Kidney (tissue), 14 donors: ENCODE measurements around the gene UBE2J2. TPM values are rescaled to one million over a fixed set of nuclear protein-coding genes. Genes with fewer than 3 reads are reported as not detected.

Experiments used
- DNase-seq, 5 donors: peaks; one replicate each; pipeline ENCODE4 v3.0.0-alpha.2; 2013 to 2020
- FAIRE-seq: peaks from 2 replicates; lab custom pipeline; 2012; peaks lifted over from hg19 to GRCh38; lab: Jason Lieb, UNC
- H3K27ac ChIP-seq, 2 donors: one replicate each; pipeline ENCODE4 v1.7.0; 2013; ENCODE audit warnings: low read depth in 2 of 2, low read length in 2 of 2, inconsistent platforms in 1 of 2
- H3K27me3 ChIP-seq: one replicate; pipeline ENCODE4 v1.7.1; 2013; ENCODE audit warnings: low read length, inconsistent platforms; ENCODE audit not compliant: control insufficient read depth, insufficient read depth
- H3K36me3 ChIP-seq, 3 donors: one replicate each; pipeline versions ENCODE4 v1.7.0 to v1.7.1; 2013; ENCODE audit warnings: low read length in 3 of 3, control low read depth in 1 of 3, inconsistent platforms in 1 of 3; ENCODE audit not compliant: insufficient read depth in 3 of 3, control insufficient read depth in 2 of 3
- H3K4me1 ChIP-seq, 3 donors: one replicate each; pipeline versions ENCODE4 v1.7.0 to v1.7.1; 2013; ENCODE audit warnings: low read length in 3 of 3, inconsistent platforms in 1 of 3, low read depth in 1 of 3; ENCODE audit not compliant: control insufficient read depth in 2 of 3, insufficient read depth in 2 of 3
- H3K4me3 ChIP-seq, 3 donors: one replicate each; pipeline versions ENCODE4 v1.7.0 to v1.8.1; 2013; ENCODE audit warnings: low read length in 3 of 3, control low read depth in 1 of 3, inconsistent platforms in 1 of 3
- H3K9ac ChIP-seq, 3 donors: one replicate each; pipeline versions ENCODE4 v1.7.0 to v1.7.1; 2013; ENCODE audit warnings: low read length in 3 of 3, control low read depth in 1 of 3, inconsistent platforms in 1 of 3
- H3K9me3 ChIP-seq, 3 donors: one replicate each; pipeline versions ENCODE4 v1.7.0 to v1.7.1; 2013; ENCODE audit warnings: low read length in 3 of 3, control low read depth in 1 of 3, inconsistent platforms in 1 of 3; ENCODE audit not compliant: control insufficient read depth in 2 of 3, insufficient read depth in 1 of 3
- CTCF ChIP-seq: IDR thresholded peaks from 3 replicates; pipeline ENCODE4 v1.5.1; 2012; ENCODE audit warnings: mild to moderate bottlenecking, moderate library complexity, borderline replicate concordance; ENCODE audit not compliant: insufficient read depth; ENCODE audit errors: extremely low read depth
- intact Hi-C: fragments of 100-400 bp; cut with DNase I; formaldehyde crosslinking; loops from one replicate; pipeline ENCODE4 v1.11.1; 2022
- polyA plus RNA-seq: library from polyadenylated mRNA; stranded (reverse); fragments of 350-450 nt; fragmentation: Illumina TruSeq; extraction: RNeasy Lipid Tissue Mini Kit (QIAGEN cat#74804); gene quantifications from one replicate; pipeline ENCODE4 v1.2.3, GENCODE V29; 2014; ENCODE audit warnings: low read depth, low replicate concordance; ENCODE audit not compliant: insufficient read depth
- total RNA-seq: library from RNA; stranded (reverse); fragmentation: NEBNext Ultra II Directional; extraction: Animal tissue kit (Norgen Biotek cat#: 25700); gene quantifications from one replicate; pipeline ENCODE4 v1.2.1, GENCODE V29; 2021
- donor health status: control.
- donor health status: control.
- donor health status: control.
- donor health status: control.
- donor health status: control.
- donor health status: DM: yes; HTN: yes; CAD: no.
- donor health status: Normal renal cell carcinoma (clear cell type).

The UBE2J2 gene
- total and polyA plus RNA-seq, 2 donors from 2014 or later, result 56.6 to 57.4 TPM

- Histone ChIP-seq H3K27ac (no peak overlapping the region), H3K9me3 (no peaks in the 10 kb centered on the region), H3K4me3 (no peak overlapping the region), H3K9ac (no peak overlapping the region), H3K27me3 (no peaks in the 10 kb centered on the region), H3K36me3 (peaks cover 0 to 15% (median 11%) of the 10 kb centered on the region in 3 donors), H3K4me1 (no peaks in the 10 kb centered on the region)
- FAIRE-seq, result no peak
- DNase-seq, result peak in 3 of 5 donors; percentile 40 to 76 (median 52)
- no peak for TF ChIP-seq CTCF
- intact Hi-C loops, result no loop called here
Observed at GRCh38 chr1:1315435-1315954, 41.8 kb upstream of the UBE2J2 start.

GRCh38 chr1:1314678-1315335, 41.2 kb upstream of the UBE2J2 start:
- no peaks in the 10 kb centered on the region for H3K4me1 ChIP-seq
- H3K36me3 ChIP-seq, result peaks cover 0 to 15% (median 11%) of the 10 kb centered on the region in 3 donors

GRCh38 chr1:1314237-1314586, 40.6 kb upstream of the UBE2J2 start:
- DNase-seq (no peak), FAIRE-seq (no peak)
- no peak for TF ChIP-seq CTCF
- intact Hi-C loops, result no loop called here
- H3K27me3 ChIP-seq, result no peaks in the 10 kb centered on the region
- H3K4me3 ChIP-seq, result no peak overlapping the region
- H3K9me3 ChIP-seq, result no peaks in the 10 kb centered on the region
- H3K9ac ChIP-seq, result no peak overlapping the region
- peaks cover 0 to 6% (median 0%) of the 10 kb centered on the region in 3 donors for H3K4me1 ChIP-seq
- peaks cover 0 to 15% (median 11%) of the 10 kb centered on the region in 3 donors for H3K36me3 ChIP-seq
- no peak overlapping the region for H3K27ac ChIP-seq

More at GRCh38 chr1:1314678-1315335, 41.2 kb upstream of the UBE2J2 start:
- Histone ChIP-seq H3K27me3 (no peaks in the 10 kb centered on the region), H3K9me3 (no peaks in the 10 kb centered on the region), H3K9ac (no peak overlapping the region), H3K27ac (no peak overlapping the region), H3K4me3 (no peak overlapping the region)
- DNase-seq (no peak), FAIRE-seq (no peak)
- intact Hi-C loops, result no loop called here
- TF ChIP-seq CTCF, result no peak
